ENCODE measurements around the gene EXOSC1. TPM values are rescaled to one million over a fixed set of nuclear protein-coding genes. Genes with fewer than 3 reads are reported as not detected.

EXOSC1 gene
- total RNA-seq, 2 experiments from 2014 or later = 47.1 to 48.2 TPM

DNA sequence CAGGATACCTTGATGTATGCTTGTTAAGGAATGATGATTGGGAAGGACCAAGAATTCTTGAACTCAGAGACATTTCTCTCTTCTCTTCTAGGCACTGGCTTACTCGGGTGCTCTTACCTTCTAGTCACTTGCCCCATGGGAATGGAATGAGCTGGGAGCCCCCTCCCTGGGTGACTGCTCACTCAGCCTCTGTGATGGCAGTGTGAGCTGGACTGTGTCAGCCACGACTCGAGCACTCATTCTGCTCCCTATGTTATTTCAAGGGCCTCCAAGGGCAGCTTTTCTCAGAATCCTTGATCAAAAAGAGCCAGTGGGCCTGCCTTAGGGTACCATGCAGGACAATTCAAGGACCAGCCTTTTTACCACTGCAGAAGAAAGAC lies 10.9 kb upstream of the EXOSC1 start:
- Mint-ChIP-seq H3K4me3 (no peak overlapping the region), H3K4me1 (ENCODE audit: low read depth) (peaks cover 9% of the 10 kb centered on the region), H3K9me3 (ENCODE audit: insufficient read depth) (no peaks in the 10 kb centered on the region), H3K27ac (no peak overlapping the region), H3K27me3 (ENCODE audit: low read depth) (no peaks in the 10 kb centered on the region), H3K36me3 (ENCODE audit: low read depth) (peaks cover 75% of the 10 kb centered on the region)
- ChIA-PET CTCF (interaction anchor here (1.1 kb wide), 1 partner anchor 11 kb away, joined by 3 read pairs; no protein-coding TSS in a partner anchor), POLR2A (interaction anchor here (1.1 kb wide), 1 partner anchor 13 kb away, joined by 6 read pairs; no protein-coding TSS in a partner anchor)
- ATAC-seq (no peak), DNase-seq (no peak)

DNA sequence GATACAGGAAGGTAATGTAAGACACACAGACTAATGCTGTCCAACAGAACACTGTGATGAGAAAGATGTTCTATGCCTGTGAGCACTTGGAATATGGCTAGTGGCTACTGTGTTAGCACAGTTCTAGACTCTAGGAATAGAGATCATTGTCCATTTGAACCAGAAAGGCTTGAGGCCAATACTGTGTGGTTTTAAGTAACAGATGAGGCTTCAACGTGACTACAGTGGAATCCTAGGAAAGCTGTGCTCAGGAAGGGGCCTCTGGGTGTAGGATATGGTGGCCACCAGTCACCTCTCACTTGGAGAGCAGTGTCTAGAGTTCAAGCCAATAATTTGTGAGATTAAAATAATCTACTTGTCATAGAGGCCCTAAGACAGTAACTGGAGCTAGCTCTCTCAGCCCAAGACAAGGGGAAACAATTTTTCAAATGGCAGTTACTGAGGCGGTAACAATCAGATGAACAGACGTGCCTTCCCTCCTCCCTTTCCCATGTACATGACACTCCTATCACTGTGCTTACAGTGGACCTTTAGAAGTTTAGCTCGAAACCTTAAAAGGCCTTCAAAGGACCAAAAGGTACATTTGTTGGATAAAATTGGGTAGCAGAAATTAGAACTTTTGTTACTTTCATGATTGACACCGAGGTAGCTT lies 10.4 kb upstream of the EXOSC1 start:
- Mint-ChIP-seq H3K4me3 (no peak overlapping the region), H3K36me3 (ENCODE audit: low read depth) (peaks cover 71% of the 10 kb centered on the region), H3K27me3 (ENCODE audit: low read depth) (no peaks in the 10 kb centered on the region), H3K4me1 (ENCODE audit: low read depth) (peaks cover 9% of the 10 kb centered on the region), H3K9me3 (ENCODE audit: insufficient read depth) (no peaks in the 10 kb centered on the region), H3K27ac (no peak overlapping the region)
- ATAC-seq (no peak), DNase-seq (no peak)
- POLR2A ChIA-PET = interaction anchor here (1.1 kb wide), 1 partner anchor 14 kb away, joined by 6 read pairs; no protein-coding TSS in a partner anchor
- CTCF ChIA-PET = interaction anchor here (1.1 kb wide), 1 partner anchor 12 kb away, joined by 3 read pairs; no protein-coding TSS in a partner anchor

DNA sequence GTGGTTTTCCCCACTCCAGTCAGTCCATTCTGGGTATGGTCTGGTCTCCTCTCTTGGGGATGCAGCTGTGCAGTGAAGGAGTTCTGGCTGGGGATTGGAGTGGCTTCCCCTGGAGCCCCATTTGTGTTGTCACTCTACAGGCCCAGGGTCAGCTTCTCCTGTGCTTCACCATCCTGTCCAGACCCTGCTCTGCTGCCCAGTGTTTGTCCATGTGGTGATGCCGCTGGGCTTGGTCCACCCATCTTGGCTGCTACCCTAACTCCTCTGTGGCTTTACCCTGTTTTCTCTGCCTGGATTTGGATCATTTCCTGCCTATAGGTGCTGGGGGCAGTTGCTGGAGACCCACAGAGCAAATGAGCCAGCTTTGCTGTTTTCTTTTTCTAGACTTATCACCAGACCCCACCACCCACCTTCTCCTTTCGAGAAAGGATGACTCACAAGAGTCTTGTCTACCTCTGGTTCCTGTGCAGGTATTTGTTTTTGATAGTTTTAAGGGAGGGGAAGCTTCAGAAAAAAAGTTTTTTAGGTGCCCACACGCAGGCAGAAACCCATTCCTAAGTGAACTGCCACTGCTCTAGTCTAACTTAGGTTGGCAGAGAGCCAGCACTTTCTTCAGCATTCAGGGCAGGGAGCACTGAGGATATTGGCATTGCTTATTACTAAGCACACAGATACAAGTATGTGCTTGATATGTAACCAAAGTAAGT lies 8.7 kb upstream of the EXOSC1 start:
- Mint-ChIP-seq H3K27me3 (ENCODE audit: low read depth) (no peaks in the 10 kb centered on the region), H3K27ac (peak overlapping the region; percentile 78), H3K36me3 (ENCODE audit: low read depth) (peaks cover 63% of the 10 kb centered on the region), H3K4me1 (ENCODE audit: low read depth) (peaks cover 9% of the 10 kb centered on the region), H3K9me3 (ENCODE audit: insufficient read depth) (no peaks in the 10 kb centered on the region), H3K4me3 (no peak overlapping the region)
- DNase-seq = no peak
- ChIA-PET POLR2A (interaction anchor here (0.6 to 1.4 kb wide), 3 partner anchors 11 to 205 kb away, joined by 3 to 6 read pairs (median 3); no protein-coding TSS in a partner anchor), CTCF (interaction anchor here (0.7 to 1.3 kb wide), 2 partner anchors 10 to 13 kb away, joined by 3 to 4 read pairs; no protein-coding TSS in a partner anchor)
- ATAC-seq = no peak

DNA sequence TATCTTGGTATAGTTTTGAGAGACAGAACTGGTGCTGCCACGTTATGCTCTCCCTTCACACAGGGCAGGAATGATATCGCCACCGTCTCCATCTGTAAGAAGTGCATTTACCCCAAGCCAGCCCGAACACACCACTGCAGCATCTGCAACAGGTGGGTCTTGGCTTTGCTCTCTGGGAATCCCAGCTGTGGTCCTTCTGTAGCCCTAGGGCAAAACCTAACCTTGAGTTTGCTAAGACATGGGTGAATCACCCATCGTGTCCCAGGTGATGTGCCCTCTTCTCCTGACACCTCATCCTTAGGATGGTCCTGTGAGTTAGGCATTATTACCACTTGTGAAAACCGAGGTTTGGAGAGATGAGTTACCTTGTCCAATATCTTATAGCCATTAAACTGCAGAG lies 6.5 kb upstream of the EXOSC1 start:
- ATAC-seq (no peak), DNase-seq (no peak)
- Mint-ChIP-seq H3K36me3 (ENCODE audit: low read depth) (peaks cover 47% of the 10 kb centered on the region), H3K27ac (peak overlapping the region; percentile 30), H3K4me3 (no peak overlapping the region), H3K27me3 (ENCODE audit: low read depth) (no peaks in the 10 kb centered on the region), H3K9me3 (ENCODE audit: insufficient read depth) (no peaks in the 10 kb centered on the region), H3K4me1 (ENCODE audit: low read depth) (peaks cover 24% of the 10 kb centered on the region)
- CTCF ChIA-PET = interaction anchor here (0.8 to 1.7 kb wide), 2 partner anchors 9 to 12 kb away, joined by 3 to 7 read pairs; no protein-coding TSS in a partner anchor
- POLR2A ChIA-PET = no interaction called here

DNA sequence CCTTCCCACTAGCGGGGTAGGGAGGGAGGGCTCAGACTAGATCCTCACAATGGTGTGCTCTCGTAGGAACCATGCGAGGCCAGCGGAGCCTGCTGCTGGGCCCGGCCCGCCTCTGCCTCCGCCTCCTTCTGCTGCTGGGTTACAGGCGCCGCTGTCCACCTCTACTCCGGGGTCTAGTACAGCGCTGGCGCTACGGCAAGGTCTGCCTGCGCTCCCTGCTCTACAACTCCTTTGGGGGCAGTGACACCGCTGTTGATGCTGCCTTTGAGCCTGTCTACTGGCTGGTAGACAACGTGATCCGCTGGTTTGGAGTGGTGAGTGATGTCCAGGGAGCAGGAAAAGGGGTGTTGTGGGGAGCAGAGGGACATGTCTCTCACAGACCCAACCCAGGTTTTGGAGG lies 5.8 kb upstream of the EXOSC1 start:
- DNase-seq = no peak
- Mint-ChIP-seq H3K36me3 (ENCODE audit: low read depth) (peaks cover 40% of the 10 kb centered on the region), H3K4me1 (ENCODE audit: low read depth) (peaks cover 31% of the 10 kb centered on the region), H3K4me3 (no peak overlapping the region), H3K9me3 (ENCODE audit: insufficient read depth) (no peaks in the 10 kb centered on the region), H3K27me3 (ENCODE audit: low read depth) (no peaks in the 10 kb centered on the region), H3K27ac (no peak overlapping the region)
- CTCF ChIA-PET = no interaction called here
- ATAC-seq = no peak
- POLR2A ChIA-PET = no interaction called here

DNA sequence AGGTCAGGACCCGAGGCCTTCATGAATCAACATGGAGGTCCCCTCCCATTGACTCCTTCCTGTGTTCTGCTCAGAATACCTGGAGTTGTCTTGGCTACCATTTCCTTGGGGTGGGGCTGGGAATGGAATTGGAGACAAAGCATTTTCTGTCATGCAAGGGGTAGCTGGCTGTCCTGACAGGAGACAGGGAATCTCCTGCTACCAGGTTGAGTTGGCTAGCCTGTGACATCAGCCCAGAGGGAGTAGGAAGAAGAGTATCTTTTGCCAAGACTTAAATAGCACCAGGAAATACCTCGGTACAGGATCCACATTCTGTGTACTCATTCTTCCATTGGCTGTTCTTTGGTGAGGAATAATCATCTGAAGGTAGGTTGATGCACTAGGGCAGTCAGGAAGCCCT lies 5.0 kb upstream of the EXOSC1 start:
- H3K36me3 Mint-ChIP-seq (ENCODE audit: low read depth) = peaks cover 34% of the 10 kb centered on the region
- H3K9me3 Mint-ChIP-seq (ENCODE audit: insufficient read depth) = no peaks in the 10 kb centered on the region
- ChIA-PET POLR2A (interaction anchor here (0.6 kb wide), 1 partner anchor 169 kb away, joined by 3 read pairs; no protein-coding TSS in a partner anchor), CTCF (no interaction called here)
- no peaks in the 10 kb centered on the region for H3K27me3 Mint-ChIP-seq (ENCODE audit: low read depth)
- no peak overlapping the region for H3K27ac Mint-ChIP-seq
- ATAC-seq (no peak), DNase-seq (no peak)
- peaks cover 36% of the 10 kb centered on the region for H3K4me1 Mint-ChIP-seq (ENCODE audit: low read depth)
- no peak overlapping the region for H3K4me3 Mint-ChIP-seq

DNA sequence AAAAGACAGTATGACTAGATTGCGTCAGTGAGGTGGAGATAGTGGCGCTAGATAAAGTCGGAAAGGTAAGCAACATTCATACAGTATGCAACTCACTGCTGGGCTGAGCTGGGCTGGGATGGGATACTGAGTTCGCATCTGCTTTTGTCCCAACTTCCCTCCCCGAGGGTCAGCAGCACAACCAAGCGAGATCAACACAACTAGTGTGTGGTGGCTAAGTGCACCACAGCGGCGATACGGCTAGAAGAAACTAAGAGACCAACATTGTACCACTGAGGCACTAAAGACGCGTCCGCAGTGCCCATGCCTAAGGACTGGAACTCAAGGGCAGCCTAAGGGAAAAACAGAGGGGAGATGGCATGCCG lies 467 bp downstream of the EXOSC1 start:
- peaks cover 40% of the 10 kb centered on the region for H3K4me1 Mint-ChIP-seq (ENCODE audit: low read depth)
- ATAC-seq = peak; percentile 2
- peak overlapping the region; percentile 92 for H3K27ac Mint-ChIP-seq
- peaks cover 19% of the 10 kb centered on the region for H3K36me3 Mint-ChIP-seq (ENCODE audit: low read depth)
- no peaks in the 10 kb centered on the region for H3K27me3 Mint-ChIP-seq (ENCODE audit: low read depth)
- peak overlapping the region; percentile 98 for H3K4me3 Mint-ChIP-seq
- CTCF ChIA-PET = interaction anchor here (0.8 to 1.7 kb wide), 8 partner anchors 9 to 45 kb away, joined by 3 to 9 read pairs (median 4); no protein-coding TSS in a partner anchor
- POLR2A ChIA-PET = interaction anchor here (0.5 to 1.5 kb wide), 2 partner anchors 31 to 37 kb away, joined by 3 to 4 read pairs; no protein-coding TSS in a partner anchor
- H3K9me3 Mint-ChIP-seq (ENCODE audit: insufficient read depth) = no peaks in the 10 kb centered on the region
- no peak for DNase-seq

DNA sequence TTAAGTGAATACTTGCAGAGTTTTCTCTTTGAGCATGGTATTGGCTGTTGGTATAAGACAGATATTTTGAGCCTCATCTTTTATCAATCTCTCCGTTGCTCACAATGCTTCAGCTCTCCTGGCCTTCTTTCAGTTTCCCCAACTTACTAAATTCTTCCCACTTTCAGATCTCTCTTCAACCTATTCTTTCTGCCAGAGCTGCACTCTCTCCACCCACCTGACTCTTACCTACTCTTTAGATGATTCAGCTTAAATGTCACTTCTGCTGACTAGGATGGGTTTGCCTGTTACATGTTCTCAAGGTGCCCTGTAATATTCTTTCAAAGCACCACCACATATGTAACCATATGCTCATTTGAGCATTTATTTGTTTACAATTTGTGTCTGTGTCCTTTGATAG lies 1.6 kb downstream of the EXOSC1 start:
- no peak for ATAC-seq
- Mint-ChIP-seq H3K9me3 (ENCODE audit: insufficient read depth) (no peaks in the 10 kb centered on the region), H3K36me3 (ENCODE audit: low read depth) (peaks cover 24% of the 10 kb centered on the region), H3K4me1 (ENCODE audit: low read depth) (peaks cover 40% of the 10 kb centered on the region), H3K27ac (no peak overlapping the region), H3K27me3 (ENCODE audit: low read depth) (no peaks in the 10 kb centered on the region), H3K4me3 (peak overlapping the region; percentile 9)
- DNase-seq = no peak
- POLR2A ChIA-PET = interaction anchor here (1.5 kb wide), 1 partner anchor 30 kb away, joined by 4 read pairs; no protein-coding TSS in a partner anchor
- CTCF ChIA-PET = interaction anchor here (1.0 to 1.7 kb wide), 7 partner anchors 8 to 43 kb away, joined by 3 to 9 read pairs (median 3); no protein-coding TSS in a partner anchor

DNA sequence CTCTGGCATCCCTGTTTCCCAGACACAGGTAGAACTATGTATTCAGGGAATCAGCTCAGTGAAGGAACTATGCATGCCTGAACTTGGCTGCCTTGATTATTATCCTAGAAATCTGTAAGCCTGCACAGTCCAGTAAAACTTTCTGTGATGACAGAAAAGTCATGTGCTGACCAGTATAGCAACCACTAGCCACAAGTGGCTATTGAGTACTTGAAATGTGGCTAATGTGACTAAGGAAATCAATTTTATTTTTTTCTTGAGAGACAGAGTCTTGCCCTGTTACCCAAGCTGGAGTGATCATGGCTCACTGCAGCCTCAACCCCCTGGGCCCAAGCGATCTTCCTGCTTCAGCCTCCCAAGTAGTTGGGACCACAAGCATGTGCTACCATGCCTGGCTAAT lies 3.5 kb downstream of the EXOSC1 start:
- H3K4me1 Mint-ChIP-seq (ENCODE audit: low read depth) = peaks cover 24% of the 10 kb centered on the region
- no peak for DNase-seq
- no peak for ATAC-seq
- H3K27me3 Mint-ChIP-seq (ENCODE audit: low read depth) = no peaks in the 10 kb centered on the region
- ChIA-PET CTCF (interaction anchor here (1.2 to 1.6 kb wide), 2 partner anchors 12 to 36 kb away, joined by 5 read pairs; no protein-coding TSS in a partner anchor), POLR2A (no interaction called here)
- no peaks in the 10 kb centered on the region for H3K9me3 Mint-ChIP-seq (ENCODE audit: insufficient read depth)
- no peak overlapping the region for H3K4me3 Mint-ChIP-seq
- H3K36me3 Mint-ChIP-seq (ENCODE audit: low read depth) = peaks cover 37% of the 10 kb centered on the region
- H3K27ac Mint-ChIP-seq = no peak overlapping the region

DNA sequence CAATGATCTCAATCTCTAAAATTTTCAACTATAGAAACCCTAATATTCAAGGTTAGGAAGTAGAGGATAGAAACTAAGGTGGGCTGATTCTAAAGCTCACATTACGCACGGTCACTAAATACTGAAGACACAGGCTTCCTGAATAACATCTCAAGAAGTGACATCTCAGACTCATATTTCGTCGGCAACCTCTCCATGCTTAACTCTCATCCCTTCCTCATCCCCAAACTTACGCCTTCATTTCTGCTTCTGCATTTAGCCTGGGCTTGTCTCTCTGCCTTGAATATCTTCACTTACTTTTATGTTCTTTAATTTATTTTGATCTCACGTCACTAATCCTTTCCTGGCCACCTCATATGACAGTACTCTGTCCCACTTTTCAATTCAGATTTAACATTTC lies 10.6 kb downstream of the EXOSC1 start:
- Mint-ChIP-seq H3K27ac (no peak overlapping the region), H3K27me3 (ENCODE audit: low read depth) (no peaks in the 10 kb centered on the region), H3K36me3 (ENCODE audit: low read depth) (peaks cover 67% of the 10 kb centered on the region), H3K4me3 (no peak overlapping the region), H3K9me3 (ENCODE audit: insufficient read depth) (no peaks in the 10 kb centered on the region), H3K4me1 (ENCODE audit: low read depth) (peaks cover 3% of the 10 kb centered on the region)
- ChIA-PET POLR2A (no interaction called here), CTCF (interaction anchor here (1.0 to 1.5 kb wide), 2 partner anchors 9 to 27 kb away, joined by 3 to 4 read pairs; no protein-coding TSS in a partner anchor)
- ATAC-seq = no peak
- no peak for DNase-seq

DNA sequence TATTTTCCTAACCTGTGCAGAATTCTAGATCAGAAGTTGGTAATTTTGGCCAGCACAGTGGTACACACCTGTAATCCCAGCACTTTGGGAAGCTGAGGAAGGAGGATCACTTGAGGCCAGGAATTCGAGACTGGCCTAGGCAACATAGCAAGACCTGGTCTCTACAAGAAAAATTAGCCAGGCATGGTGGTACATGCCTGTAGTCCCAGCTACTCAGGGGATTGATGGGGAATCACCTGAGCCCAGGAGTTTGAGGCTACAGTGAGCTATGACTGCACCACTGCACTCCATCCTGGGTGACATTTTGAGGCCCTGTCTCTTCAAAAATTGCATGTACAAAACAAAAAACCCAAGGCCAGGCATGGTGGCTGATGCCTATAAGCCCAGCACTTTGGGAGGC lies 11.2 kb downstream of the EXOSC1 start:
- Mint-ChIP-seq H3K27ac (peak overlapping the region; percentile 45), H3K4me3 (no peak overlapping the region), H3K36me3 (ENCODE audit: low read depth) (peaks cover 69% of the 10 kb centered on the region), H3K27me3 (ENCODE audit: low read depth) (no peaks in the 10 kb centered on the region), H3K4me1 (ENCODE audit: low read depth) (peaks cover 4% of the 10 kb centered on the region), H3K9me3 (ENCODE audit: insufficient read depth) (no peaks in the 10 kb centered on the region)
- ATAC-seq = no peak
- DNase-seq = no peak
- ChIA-PET CTCF (interaction anchor here (0.7 to 1.5 kb wide), 3 partner anchors 10 to 27 kb away, joined by 3 to 4 read pairs (median 4); no protein-coding TSS in a partner anchor), POLR2A (interaction anchor here (0.6 kb wide), 1 partner anchor 40 kb away, joined by 3 read pairs; no protein-coding TSS in a partner anchor)
